Esophagus muscularis mucosa (tissue), 4 donors: Measurements from ENCODE around the gene P2RX1.

ENCODE experiments used
- EP300 ChIP-seq: sonication (generic); formaldehyde crosslinking; IDR thresholded peaks from one replicate; pipeline ENCODE4 v1.6.1; 2017; ENCODE audit warnings: antibody characterized with exemption
- POLR2A ChIP-seq: fragments of 450-650 bp; IDR thresholded peaks from one replicate; pipeline ENCODE4 v1.6.1; 2017; ENCODE audit warnings: antibody characterized with exemption, moderate library complexity, mild to moderate bottlenecking, low read depth
- TF ChIP-seq, protein P1 (sequence below), 3 experiments: fragments of 200-600 bp in 2 of 3; fragments of 450-650 bp in 1 of 3; sonication (generic) in 2 of 3; IDR thresholded peaks; one replicate each; pipeline ENCODE4 v1.5.1; 2017 to 2019; ENCODE audit warnings: antibody characterized with exemption in 3 of 3, mild to moderate bottlenecking in 2 of 3, moderate library complexity in 1 of 3

DNA sequence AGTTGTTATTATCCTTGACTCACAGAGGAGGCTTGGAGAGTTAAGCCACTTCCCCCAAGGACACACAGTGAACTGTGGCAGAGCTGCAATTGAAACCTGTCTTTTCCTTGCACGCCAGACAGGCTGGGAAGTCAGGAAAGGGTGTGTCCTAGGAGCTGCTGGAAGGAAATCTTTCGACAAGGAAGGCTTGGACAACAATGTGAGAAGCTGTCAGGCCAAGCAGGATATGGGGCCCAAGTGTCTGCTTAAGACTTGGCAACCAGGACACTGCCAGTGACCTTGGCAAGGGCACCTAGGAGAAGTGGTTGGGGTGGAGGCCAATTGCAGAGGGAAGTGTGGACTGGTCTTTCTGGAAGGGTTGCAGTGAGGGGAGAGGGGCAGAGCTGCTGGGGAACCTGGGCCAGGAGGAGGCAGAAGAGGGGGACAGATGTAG lies 21.3 kb downstream of the P2RX1 start:
- TF ChIP-seq POLR2A (no peak), EP300 (no peak)
- TF ChIP-seq, protein P1, sequence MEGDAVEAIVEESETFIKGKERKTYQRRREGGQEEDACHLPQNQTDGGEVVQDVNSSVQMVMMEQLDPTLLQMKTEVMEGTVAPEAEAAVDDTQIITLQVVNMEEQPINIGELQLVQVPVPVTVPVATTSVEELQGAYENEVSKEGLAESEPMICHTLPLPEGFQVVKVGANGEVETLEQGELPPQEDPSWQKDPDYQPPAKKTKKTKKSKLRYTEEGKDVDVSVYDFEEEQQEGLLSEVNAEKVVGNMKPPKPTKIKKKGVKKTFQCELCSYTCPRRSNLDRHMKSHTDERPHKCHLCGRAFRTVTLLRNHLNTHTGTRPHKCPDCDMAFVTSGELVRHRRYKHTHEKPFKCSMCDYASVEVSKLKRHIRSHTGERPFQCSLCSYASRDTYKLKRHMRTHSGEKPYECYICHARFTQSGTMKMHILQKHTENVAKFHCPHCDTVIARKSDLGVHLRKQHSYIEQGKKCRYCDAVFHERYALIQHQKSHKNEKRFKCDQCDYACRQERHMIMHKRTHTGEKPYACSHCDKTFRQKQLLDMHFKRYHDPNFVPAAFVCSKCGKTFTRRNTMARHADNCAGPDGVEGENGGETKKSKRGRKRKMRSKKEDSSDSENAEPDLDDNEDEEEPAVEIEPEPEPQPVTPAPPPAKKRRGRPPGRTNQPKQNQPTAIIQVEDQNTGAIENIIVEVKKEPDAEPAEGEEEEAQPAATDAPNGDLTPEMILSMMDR (IDR thresholded peaks at IDR 0.05): no peak
